ENCODE data around the gene PNPLA7. TPM values are rescaled to one million over a fixed set of nuclear protein-coding genes. Genes with fewer than 3 reads are reported as not detected.
A peak's percentile ranks its signal among the peaks of the same experiment; 100 is the strongest.

Gene PNPLA7
- total and polyA plus RNA-seq, 2 of the 13 experiments (the other 11 are each of a cell fraction or from before 2014, with no cell fraction given), result 0.42 to 1.5 TPM

GRCh38 chr9:137454597-137455358, 95.4 kb downstream of the PNPLA7 start (continued):
- peak; percentile 97 for TF ChIP-seq ZGPAT (CRISPR knock-in tag; IDR thresholded peaks at IDR 0.05)
- TF ChIP-seq CHD2 (IDR thresholded peaks at IDR 0.05; ENCODE audit: low read depth, low read length), result peak; percentile 47; the same call in 1 of the 2 replicates
- TF ChIP-seq, protein P1, sequence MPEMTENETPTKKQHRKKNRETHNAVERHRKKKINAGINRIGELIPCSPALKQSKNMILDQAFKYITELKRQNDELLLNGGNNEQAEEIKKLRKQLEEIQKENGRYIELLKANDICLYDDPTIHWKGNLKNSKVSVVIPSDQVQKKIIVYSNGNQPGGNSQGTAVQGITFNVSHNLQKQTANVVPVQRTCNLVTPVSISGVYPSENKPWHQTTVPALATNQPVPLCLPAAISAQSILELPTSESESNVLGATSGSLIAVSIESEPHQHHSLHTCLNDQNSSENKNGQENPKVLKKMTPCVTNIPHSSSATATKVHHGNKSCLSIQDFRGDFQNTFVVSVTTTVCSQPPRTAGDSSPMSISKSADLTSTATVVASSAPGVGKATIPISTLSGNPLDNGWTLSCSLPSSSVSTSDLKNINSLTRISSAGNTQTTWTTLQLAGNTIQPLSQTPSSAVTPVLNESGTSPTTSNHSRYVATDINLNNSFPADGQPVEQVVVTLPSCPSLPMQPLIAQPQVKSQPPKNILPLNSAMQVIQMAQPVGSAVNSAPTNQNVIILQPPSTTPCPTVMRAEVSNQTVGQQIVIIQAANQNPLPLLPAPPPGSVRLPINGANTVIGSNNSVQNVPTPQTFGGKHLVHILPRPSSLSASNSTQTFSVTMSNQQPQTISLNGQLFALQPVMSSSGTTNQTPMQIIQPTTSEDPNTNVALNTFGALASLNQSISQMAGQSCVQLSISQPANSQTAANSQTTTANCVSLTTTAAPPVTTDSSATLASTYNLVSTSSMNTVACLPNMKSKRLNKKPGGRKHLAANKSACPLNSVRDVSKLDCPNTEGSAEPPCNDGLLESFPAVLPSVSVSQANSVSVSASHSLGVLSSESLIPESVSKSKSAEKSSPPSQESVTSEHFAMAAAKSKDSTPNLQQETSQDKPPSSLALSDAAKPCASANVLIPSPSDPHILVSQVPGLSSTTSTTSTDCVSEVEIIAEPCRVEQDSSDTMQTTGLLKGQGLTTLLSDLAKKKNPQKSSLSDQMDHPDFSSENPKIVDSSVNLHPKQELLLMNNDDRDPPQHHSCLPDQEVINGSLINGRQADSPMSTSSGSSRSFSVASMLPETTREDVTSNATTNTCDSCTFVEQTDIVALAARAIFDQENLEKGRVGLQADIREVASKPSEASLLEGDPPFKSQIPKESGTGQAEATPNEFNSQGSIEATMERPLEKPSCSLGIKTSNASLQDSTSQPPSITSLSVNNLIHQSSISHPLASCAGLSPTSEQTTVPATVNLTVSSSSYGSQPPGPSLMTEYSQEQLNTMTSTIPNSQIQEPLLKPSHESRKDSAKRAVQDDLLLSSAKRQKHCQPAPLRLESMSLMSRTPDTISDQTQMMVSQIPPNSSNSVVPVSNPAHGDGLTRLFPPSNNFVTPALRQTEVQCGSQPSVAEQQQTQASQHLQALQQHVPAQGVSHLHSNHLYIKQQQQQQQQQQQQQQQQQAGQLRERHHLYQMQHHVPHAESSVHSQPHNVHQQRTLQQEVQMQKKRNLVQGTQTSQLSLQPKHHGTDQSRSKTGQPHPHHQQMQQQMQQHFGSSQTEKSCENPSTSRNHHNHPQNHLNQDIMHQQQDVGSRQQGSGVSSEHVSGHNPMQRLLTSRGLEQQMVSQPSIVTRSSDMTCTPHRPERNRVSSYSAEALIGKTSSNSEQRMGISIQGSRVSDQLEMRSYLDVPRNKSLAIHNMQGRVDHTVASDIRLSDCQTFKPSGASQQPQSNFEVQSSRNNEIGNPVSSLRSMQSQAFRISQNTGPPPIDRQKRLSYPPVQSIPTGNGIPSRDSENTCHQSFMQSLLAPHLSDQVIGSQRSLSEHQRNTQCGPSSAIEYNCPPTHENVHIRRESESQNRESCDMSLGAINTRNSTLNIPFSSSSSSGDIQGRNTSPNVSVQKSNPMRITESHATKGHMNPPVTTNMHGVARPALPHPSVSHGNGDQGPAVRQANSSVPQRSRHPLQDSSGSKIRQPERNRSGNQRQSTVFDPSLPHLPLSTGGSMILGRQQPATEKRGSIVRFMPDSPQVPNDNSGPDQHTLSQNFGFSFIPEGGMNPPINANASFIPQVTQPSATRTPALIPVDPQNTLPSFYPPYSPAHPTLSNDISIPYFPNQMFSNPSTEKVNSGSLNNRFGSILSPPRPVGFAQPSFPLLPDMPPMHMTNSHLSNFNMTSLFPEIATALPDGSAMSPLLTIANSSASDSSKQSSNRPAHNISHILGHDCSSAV (CRISPR knock-in tag; IDR thresholded peaks at IDR 0.05; ENCODE audit: borderline replicate concordance), result no peak; the same call in 1 of the 2 replicates
- TF ChIP-seq, protein P2, sequence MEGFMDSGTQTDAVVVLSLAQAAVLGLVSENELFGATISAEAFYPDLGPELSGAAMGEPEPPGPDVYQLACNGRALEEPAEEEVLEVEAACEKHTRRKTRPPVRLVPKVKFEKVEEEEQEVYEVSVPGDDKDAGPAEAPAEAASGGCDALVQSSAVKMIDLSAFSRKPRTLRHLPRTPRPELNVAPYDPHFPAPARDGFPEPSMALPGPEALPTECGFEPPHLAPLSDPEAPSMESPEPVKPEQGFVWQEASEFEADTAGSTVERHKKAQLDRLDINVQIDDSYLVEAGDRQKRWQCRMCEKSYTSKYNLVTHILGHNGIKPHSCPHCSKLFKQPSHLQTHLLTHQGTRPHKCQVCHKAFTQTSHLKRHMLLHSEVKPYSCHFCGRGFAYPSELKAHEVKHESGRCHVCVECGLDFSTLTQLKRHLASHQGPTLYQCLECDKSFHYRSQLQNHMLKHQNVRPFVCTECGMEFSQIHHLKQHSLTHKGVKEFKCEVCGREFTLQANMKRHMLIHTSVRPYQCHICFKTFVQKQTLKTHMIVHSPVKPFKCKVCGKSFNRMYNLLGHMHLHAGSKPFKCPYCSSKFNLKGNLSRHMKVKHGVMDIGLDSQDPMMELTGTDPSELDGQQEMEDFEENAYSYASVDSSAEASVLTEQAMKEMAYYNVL (CRISPR knock-in tag; IDR thresholded peaks at IDR 0.05; ENCODE audit: borderline replicate concordance), result peak; percentile 51; the same call in 1 of the 2 replicates
- TF ChIP-seq BRD4 (CRISPR knock-in tag; IDR thresholded peaks at IDR 0.05), result peak; percentile 80; the same call in 1 of the 2 replicates
- no peak for TF ChIP-seq MYNN (CRISPR knock-in tag; IDR thresholded peaks at IDR 0.05; ENCODE audit: low read depth)
- TF ChIP-seq CHD4 (IDR thresholded peaks at IDR 0.05; ENCODE audit: borderline replicate concordance, low read length), result no peak
- TF ChIP-seq SOX6 (IDR thresholded peaks at IDR 0.05), result no peak
- TF ChIP-seq SOX6 (CRISPR knock-in tag; IDR thresholded peaks at IDR 0.05), result peak; percentile 84
- peak; percentile 81 for TF ChIP-seq TEAD3 (CRISPR knock-in tag; optimal IDR thresholded peaks at IDR 0.05; ENCODE audit: borderline replicate concordance)
- TF ChIP-seq MLLT10 (CRISPR knock-in tag; IDR thresholded peaks at IDR 0.05), result no peak
- TF ChIP-seq POLR2A (IDR thresholded peaks at IDR 0.05; ENCODE audit: insufficient read depth in 1 of 2, low read depth in 2 of 2, low read length in 2 of 2), result peak in 1 of 2 experiments; percentile 68; a peak in 2 of 4 replicates
- TF ChIP-seq ZNF839 (CRISPR knock-in tag; IDR thresholded peaks at IDR 0.05; ENCODE audit: borderline replicate concordance), result peak; percentile 79; the same call in 1 of the 2 replicates
- TF ChIP-seq, protein P3, sequence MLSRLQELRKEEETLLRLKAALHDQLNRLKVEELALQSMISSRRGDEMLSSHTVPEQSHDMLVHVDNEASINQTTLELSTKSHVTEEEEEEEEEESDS (CRISPR knock-in tag; IDR thresholded peaks at IDR 0.05; ENCODE audit: borderline replicate concordance), result peak; percentile 72; the same call in 1 of the 2 replicates
- no peak for TF ChIP-seq NFRKB (IDR thresholded peaks at IDR 0.05)
- TF ChIP-seq, protein P4, sequence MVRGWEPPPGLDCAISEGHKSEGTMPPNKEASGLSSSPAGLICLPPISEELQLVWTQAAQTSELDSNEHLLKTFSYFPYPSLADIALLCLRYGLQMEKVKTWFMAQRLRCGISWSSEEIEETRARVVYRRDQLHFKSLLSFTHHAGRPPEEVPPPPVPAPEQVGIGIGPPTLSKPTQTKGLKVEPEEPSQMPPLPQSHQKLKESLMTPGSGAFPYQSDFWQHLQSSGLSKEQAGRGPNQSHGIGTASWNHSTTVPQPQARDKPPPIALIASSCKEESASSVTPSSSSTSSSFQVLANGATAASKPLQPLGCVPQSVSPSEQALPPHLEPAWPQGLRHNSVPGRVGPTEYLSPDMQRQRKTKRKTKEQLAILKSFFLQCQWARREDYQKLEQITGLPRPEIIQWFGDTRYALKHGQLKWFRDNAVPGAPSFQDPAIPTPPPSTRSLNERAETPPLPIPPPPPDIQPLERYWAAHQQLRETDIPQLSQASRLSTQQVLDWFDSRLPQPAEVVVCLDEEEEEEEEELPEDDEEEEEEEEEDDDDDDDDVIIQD (CRISPR knock-in tag; IDR thresholded peaks at IDR 0.05; ENCODE audit: low read depth), result no peak; the same call in 1 of the 2 replicates

All from HepG2 (cell line).